H9 (cell line): Measurements from ENCODE around the gene PPP2R5E. TPM values are rescaled to one million over a fixed set of nuclear protein-coding genes. Genes with fewer than 3 reads are reported as not detected.

Source experiments
- DNase-seq: peaks from one replicate; pipeline ENCODE4 v3.0.0-alpha.2; 2017
- H2AFZ ChIP-seq: one replicate; pipeline ENCODE4 v1.6.1; 2013; ENCODE audit warnings: mild to moderate bottlenecking, low read length, control low read depth, moderate library complexity
- H2AK5ac ChIP-seq: 2 replicates; pipeline ENCODE4 v1.6.1; 2013; ENCODE audit warnings: low read length, control low read depth, mixed read lengths; ENCODE audit not compliant: insufficient read length
- H2BK120ac ChIP-seq: one replicate; pipeline ENCODE4 v1.6.1; 2013; ENCODE audit warnings: low read depth, mild to moderate bottlenecking, low read length, control low read depth, inconsistent platforms; ENCODE audit not compliant: poor library complexity, severe bottlenecking
- H2BK12ac ChIP-seq: 2 replicates; pipeline ENCODE4 v1.6.1; 2013; ENCODE audit warnings: low read length, control low read depth, mixed read lengths, low read depth; ENCODE audit not compliant: insufficient read length
- H2BK15ac ChIP-seq: 2 replicates; pipeline ENCODE4 v1.6.1; 2013; ENCODE audit warnings: low read depth, low read length, control low read depth
- H2BK20ac ChIP-seq: one replicate; pipeline ENCODE4 v1.6.1; 2013; ENCODE audit warnings: low read depth, mild to moderate bottlenecking, low read length, control low read depth, inconsistent platforms; ENCODE audit not compliant: poor library complexity, severe bottlenecking
- H2BK5ac ChIP-seq: 2 replicates; pipeline ENCODE4 v1.6.1; 2013; ENCODE audit warnings: low read length, control low read depth, mixed read lengths; ENCODE audit not compliant: insufficient read length
- H3K14ac ChIP-seq: 2 replicates; pipeline ENCODE4 v1.6.1; 2013; ENCODE audit warnings: low read length, control low read depth; ENCODE audit not compliant: insufficient read depth
- H3K18ac ChIP-seq: 2 replicates; pipeline ENCODE4 v1.6.1; 2013; ENCODE audit warnings: low read depth, mild to moderate bottlenecking, mixed read lengths, low read length, control low read depth; ENCODE audit not compliant: insufficient read length
- H3K23ac ChIP-seq: 2 replicates; pipeline ENCODE4 v1.6.1; 2013; ENCODE audit warnings: low read length, control low read depth, mixed read lengths, low read depth; ENCODE audit not compliant: insufficient read length
- H3K23me2 ChIP-seq: 2 replicates; pipeline ENCODE4 v1.6.1; 2013; ENCODE audit warnings: low read depth, mild to moderate bottlenecking, mixed read lengths, low read length, control low read depth; ENCODE audit not compliant: insufficient read length, poor library complexity, severe bottlenecking
- H3K27ac ChIP-seq: 2 replicates; pipeline ENCODE4 v1.5.1; 2013; ENCODE audit warnings: low read length, control low read depth, mixed read lengths, low read depth; ENCODE audit not compliant: insufficient read length
- H3K27me3 ChIP-seq: 2 replicates; pipeline ENCODE4 v1.6.1; 2013; ENCODE audit warnings: low read length, control low read depth, inconsistent platforms; ENCODE audit not compliant: insufficient read depth
- H3K4ac ChIP-seq: 2 replicates; pipeline ENCODE4 v1.6.1; 2013; ENCODE audit warnings: low read depth, mild to moderate bottlenecking, control low read depth, inconsistent platforms, low read length, moderate library complexity
- H3K4me1 ChIP-seq: 2 replicates; pipeline ENCODE4 v1.6.1; 2013; ENCODE audit warnings: low read length, control low read depth, inconsistent platforms; ENCODE audit not compliant: insufficient read depth
- H3K4me2 ChIP-seq: 2 replicates; pipeline ENCODE4 v1.6.1; 2013; ENCODE audit warnings: low read length, control low read depth, mixed read lengths; ENCODE audit not compliant: insufficient read length, insufficient read depth
- H3K56ac ChIP-seq: 2 replicates; pipeline ENCODE4 v1.6.1; 2013; ENCODE audit warnings: low read depth, mild to moderate bottlenecking, mixed read lengths, low read length, control low read depth; ENCODE audit not compliant: insufficient read length
- H3K79me1 ChIP-seq: 2 replicates; pipeline ENCODE4 v1.6.1; 2013; ENCODE audit warnings: low read depth, mild to moderate bottlenecking, moderate library complexity, low read length, control low read depth, inconsistent platforms; ENCODE audit not compliant: insufficient read depth, poor library complexity, severe bottlenecking
- H3K79me2 ChIP-seq: 2 replicates; pipeline ENCODE4 v1.6.1; 2013; ENCODE audit warnings: low read length, control low read depth, inconsistent platforms; ENCODE audit not compliant: insufficient read depth
- H3K9ac ChIP-seq: 2 replicates; pipeline ENCODE4 v1.6.1; 2013; ENCODE audit warnings: low read length, control low read depth, mixed read lengths; ENCODE audit not compliant: insufficient read length; ENCODE audit errors: extremely low read depth
- H3K9me3 ChIP-seq: one replicate; pipeline ENCODE4 v1.6.1; 2013; ENCODE audit warnings: low read depth, low read length, inconsistent platforms; ENCODE audit not compliant: control insufficient read depth
- H3T11ph ChIP-seq: one replicate; pipeline ENCODE4 v1.6.1; 2013; ENCODE audit warnings: mild to moderate bottlenecking, low read length, control low read depth, inconsistent platforms
- H4K20me1 ChIP-seq: one replicate; pipeline ENCODE4 v1.6.1; 2013; ENCODE audit not compliant: control insufficient read depth, insufficient read length, insufficient read depth
- H4K5ac ChIP-seq: 2 replicates; pipeline ENCODE4 v1.6.1; 2013; ENCODE audit warnings: low read depth, mild to moderate bottlenecking, mixed read lengths, low read length, control low read depth; ENCODE audit not compliant: insufficient read length
- H4K8ac ChIP-seq: replicated peaks from 2 replicates; pipeline ENCODE4 v1.6.1; 2013; ENCODE audit warnings: low read length, control low read depth, mixed read lengths, low read depth; ENCODE audit not compliant: insufficient read length
- H4K91ac ChIP-seq: 2 replicates; pipeline ENCODE4 v1.6.1; 2013; ENCODE audit warnings: low read depth, mild to moderate bottlenecking, moderate library complexity, mixed read lengths, low read length, control low read depth; ENCODE audit not compliant: insufficient read length
- H3K27ac Mint-ChIP-seq, 3 experiments: 2 replicates in 2 of 3; 3 replicates in 1 of 3; pipeline ENCODE4 v1.8.0; 2020 to 2021; ENCODE audit warnings: mixed read lengths in 3 of 3, mild to moderate bottlenecking in 1 of 3, moderate library complexity in 1 of 3
- H3K27me3 Mint-ChIP-seq: 2 replicates; pipeline ENCODE4 v1.8.0; 2021; ENCODE audit warnings: low read depth, mild to moderate bottlenecking, moderate library complexity, mixed read lengths
- H3K36me3 Mint-ChIP-seq, 3 experiments: 2 replicates in 2 of 3; 3 replicates in 1 of 3; pipeline ENCODE4 v1.8.0; 2020 to 2021; ENCODE audit warnings: low read depth in 3 of 3, mixed read lengths in 3 of 3; ENCODE audit not compliant: insufficient read depth in 1 of 3
- H3K4me1 Mint-ChIP-seq, 2 experiments: 2 replicates each; pipeline ENCODE4 v1.8.0; 2020; ENCODE audit warnings: mixed read lengths in 2 of 2
- H3K4me3 Mint-ChIP-seq, 2 experiments: 2 replicates in 1 of 2; 3 replicates in 1 of 2; pipeline ENCODE4 v1.8.0; 2020 to 2021; ENCODE audit warnings: mild to moderate bottlenecking in 2 of 2, mixed read lengths in 2 of 2, moderate library complexity in 1 of 2
- H3K9me3 Mint-ChIP-seq, 2 experiments: 2 replicates in 1 of 2; 3 replicates in 1 of 2; pipeline ENCODE4 v1.8.0; 2020; ENCODE audit warnings: mild to moderate bottlenecking in 2 of 2, mixed read lengths in 2 of 2, moderate library complexity in 1 of 2
- WGBS: extraction: QIAGEN DNeasy Blood & Tissue Kit; methylation state at CpG from one replicate; pipeline ENCODE4 v1.1.7; 2013; ENCODE audit warnings: missing lambda C conversion rate, low lambda C conversion rate, mixed read lengths; ENCODE audit not compliant: insufficient read length; ENCODE audit errors: extremely low coverage; 5-methylcytosine and 5-hydroxymethylcytosine counted together
- total RNA-seq: library from RNA; stranded (reverse); gene quantifications from 2 replicates; pipeline ENCODE4 v1.2.1, GENCODE V29; 2021
- TF ChIP-seq, protein P1 (sequence below): fragments of 200-600 bp; sonication (generic); conservative IDR thresholded peaks from 3 replicates; pipeline ENCODE4 v1.8.0; 2021; ENCODE audit warnings: antibody characterized with exemption, mild to moderate bottlenecking

PPP2R5E gene
- total RNA-seq, 1 experiment from 2014 or later: 65.8 TPM

DNA sequence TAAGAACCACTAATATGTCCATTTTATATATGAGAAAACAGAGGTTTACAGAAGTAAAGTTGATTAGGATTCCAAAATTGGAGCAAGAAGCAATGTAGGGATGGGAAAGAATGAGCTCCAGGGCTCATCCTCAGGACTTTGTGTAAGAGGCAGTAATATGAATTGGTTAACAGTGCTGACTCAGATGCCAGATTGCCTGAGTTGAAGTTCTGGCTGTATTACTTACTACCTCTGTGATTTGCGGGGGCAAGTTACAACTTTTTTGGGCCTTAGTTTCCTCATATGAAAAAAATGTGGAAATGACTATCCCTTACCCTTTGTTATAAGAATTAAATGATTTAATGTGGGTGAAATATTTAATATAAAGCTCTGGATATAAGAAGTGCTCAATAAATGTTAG lies 35.1 kb upstream of the PPP2R5E start:
- Histone ChIP-seq H2BK15ac (no peak overlapping the region), H3K79me1 (no peaks in the 10 kb centered on the region), H4K20me1 (no peaks in the 10 kb centered on the region), H3K4me1 (no peaks in the 10 kb centered on the region), H3K14ac (no peak overlapping the region), H3K9me3 (no peaks in the 10 kb centered on the region), H3K27ac (no peak overlapping the region), H3K18ac (no peak overlapping the region), H2AK5ac (no peak overlapping the region), H2AFZ (no peak overlapping the region), H3K23ac (no peak overlapping the region), H3K9ac (no peak overlapping the region), H3K4ac (no peak overlapping the region), H3K23me2 (no peaks in the 10 kb centered on the region), H2BK20ac (no peak overlapping the region), H2BK120ac (no peak overlapping the region), H2BK5ac (no peak overlapping the region), H3K27me3 (no peaks in the 10 kb centered on the region), H4K91ac (no peak overlapping the region), H3K4me2 (no peak overlapping the region), H3T11ph (no peak overlapping the region), H4K5ac (no peak overlapping the region), H3K79me2 (no peaks in the 10 kb centered on the region), H3K56ac (no peak overlapping the region), H4K8ac (no peak overlapping the region), H2BK12ac (no peak overlapping the region)
- no peaks in the 10 kb centered on the region for H3K9me3 Mint-ChIP-seq
- peaks cover 0 to 6% of the 10 kb centered on the region in 2 experiments; a peak in 1 of 4 replicates for H3K4me1 Mint-ChIP-seq
- peaks cover 2% of the 10 kb centered on the region; the same call in 1 of the 2 replicates for H3K27me3 Mint-ChIP-seq
- H3K27ac Mint-ChIP-seq: no peak overlapping the region
- WGBS: no CpG with 5 or more reads among the region's 1 CpG
- no peaks in the 10 kb centered on the region for H3K36me3 Mint-ChIP-seq
- TF ChIP-seq, protein P1, sequence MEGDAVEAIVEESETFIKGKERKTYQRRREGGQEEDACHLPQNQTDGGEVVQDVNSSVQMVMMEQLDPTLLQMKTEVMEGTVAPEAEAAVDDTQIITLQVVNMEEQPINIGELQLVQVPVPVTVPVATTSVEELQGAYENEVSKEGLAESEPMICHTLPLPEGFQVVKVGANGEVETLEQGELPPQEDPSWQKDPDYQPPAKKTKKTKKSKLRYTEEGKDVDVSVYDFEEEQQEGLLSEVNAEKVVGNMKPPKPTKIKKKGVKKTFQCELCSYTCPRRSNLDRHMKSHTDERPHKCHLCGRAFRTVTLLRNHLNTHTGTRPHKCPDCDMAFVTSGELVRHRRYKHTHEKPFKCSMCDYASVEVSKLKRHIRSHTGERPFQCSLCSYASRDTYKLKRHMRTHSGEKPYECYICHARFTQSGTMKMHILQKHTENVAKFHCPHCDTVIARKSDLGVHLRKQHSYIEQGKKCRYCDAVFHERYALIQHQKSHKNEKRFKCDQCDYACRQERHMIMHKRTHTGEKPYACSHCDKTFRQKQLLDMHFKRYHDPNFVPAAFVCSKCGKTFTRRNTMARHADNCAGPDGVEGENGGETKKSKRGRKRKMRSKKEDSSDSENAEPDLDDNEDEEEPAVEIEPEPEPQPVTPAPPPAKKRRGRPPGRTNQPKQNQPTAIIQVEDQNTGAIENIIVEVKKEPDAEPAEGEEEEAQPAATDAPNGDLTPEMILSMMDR: no peak
- no peak overlapping the region for H3K4me3 Mint-ChIP-seq
- DNase-seq: no peak
